Inflammatory macrophage treated with lipopolysaccharide for 1 hour (primary cell): ENCODE results near the gene RFK.
"Not testable (repeated sequence)": the region's sequence is repeated elsewhere in the genome, so short reads cannot be mapped to it uniquely, and the experiment has no call there.

Experiments used
- DNase-seq, 2 donors: peaks; one replicate each; pipeline ENCODE4 v3.0.0-alpha.2; 2020 to 2022

Gene RFK

GRCh38 chr9:76369583-76369982 is 24.6 kb downstream of the RFK start:
- DNase-seq, result no peak

- DNase-seq, result no peak
These were observed 28.0 kb downstream of the RFK start for GRCh38 chr9:76366275-76366674.

- no peak for DNase-seq
These were observed 29.2 kb downstream of the RFK start for GRCh38 chr9:76365028-76365427.

GRCh38 chr9:76363032-76363395 is 31.2 kb downstream of the RFK start:
- no peak for DNase-seq

- not testable (repeated sequence) for DNase-seq
These were observed 31.7 kb downstream of the RFK start for GRCh38 chr9:76362332-76363031.

GRCh38 chr9:76359766-76360165 is 34.5 kb downstream of the RFK start:
- no peak for DNase-seq

- DNase-seq, result peak in 1 of 2 donors; percentile 42
These were observed 34.9 kb downstream of the RFK start for GRCh38 chr9:76359365-76359764.

- peak; percentile 44 to 49 for DNase-seq
These were observed 35.5 kb downstream of the RFK start for GRCh38 chr9:76358628-76359280.

GRCh38 chr9:76357555-76357954 is 36.7 kb downstream of the RFK start:
- peak in 1 of 2 donors; percentile 18 for DNase-seq

- no peak for DNase-seq
These were observed 38.3 kb downstream of the RFK start for GRCh38 chr9:76355886-76356285.

- DNase-seq, result no peak
These were observed 40.0 kb downstream of the RFK start for GRCh38 chr9:76354221-76354620.

GRCh38 chr9:76353280-76353679 is 40.9 kb downstream of the RFK start:
- no peak for DNase-seq

GRCh38 chr9:76352026-76352620 is 42.1 kb downstream of the RFK start:
- DNase-seq, result peak; percentile 28 to 41

- no peak for DNase-seq
These were observed 43.2 kb downstream of the RFK start for GRCh38 chr9:76351006-76351405.

- no peak for DNase-seq
These were observed 44.4 kb downstream of the RFK start for GRCh38 chr9:76349865-76350264.

- DNase-seq, result no peak
These were observed 51.4 kb downstream of the RFK start for GRCh38 chr9:76342858-76343257.

GRCh38 chr9:76342201-76342600 is 52.0 kb downstream of the RFK start:
- no peak for DNase-seq

GRCh38 chr9:76341616-76342015 is 52.6 kb downstream of the RFK start:
- no peak for DNase-seq

GRCh38 chr9:76338418-76338817 is 55.8 kb downstream of the RFK start:
- DNase-seq, result no peak

GRCh38 chr9:76336027-76336426 is 58.2 kb downstream of the RFK start:
- DNase-seq, result no peak
